ENCODE results near the gene TUBA4B. TPM values are rescaled to one million over a fixed set of nuclear protein-coding genes. Genes with fewer than 3 reads are reported as not detected.

Gene TUBA4B
- total RNA-seq, 1 donor from 2014 or later, result not detected

GRCh38 chr2:219218732-219219701 lies 34.0 kb upstream of the TUBA4B start, which contains the start of gene ABCB6:
Gene ABCB6, minus strand, starts transcription at chr2:219218958. Its CDS starts 285 bp downstream, at chr2:219218673.
- peak; percentile 98 for DNase-seq (ENCODE audit: low spot score)
- ATAC-seq, result peak; percentile 89

- DNase-seq (ENCODE audit: low spot score) (no peak), ATAC-seq (no peak)
Measured at GRCh38 chr2:219219784-219220532, 33.1 kb upstream of the TUBA4B start.

GRCh38 chr2:219220652-219221402 lies 32.2 kb upstream of the TUBA4B start:
- ATAC-seq, result no peak
- DNase-seq (ENCODE audit: low spot score), result no peak

GRCh38 chr2:219221957-219222518 lies 31.0 kb upstream of the TUBA4B start:
- DNase-seq (ENCODE audit: low spot score) (no peak), ATAC-seq (no peak)

- no peak for DNase-seq (ENCODE audit: low spot score)
- no peak for ATAC-seq
Measured at GRCh38 chr2:219223831-219224610, 29.0 kb upstream of the TUBA4B start.

- ATAC-seq (no peak), DNase-seq (ENCODE audit: low spot score) (no peak)
Measured at GRCh38 chr2:219225350-219225749, 27.7 kb upstream of the TUBA4B start.

- ATAC-seq (no peak), DNase-seq (ENCODE audit: low spot score) (no peak)
Measured at GRCh38 chr2:219228041-219228910, 24.8 kb upstream of the TUBA4B start.

- ATAC-seq (no peak), DNase-seq (ENCODE audit: low spot score) (no peak)
Measured at GRCh38 chr2:219228911-219229304, 24.1 kb upstream of the TUBA4B start.

- ATAC-seq (peak; percentile 94), DNase-seq (ENCODE audit: low spot score) (peak; percentile 99)
Measured at GRCh38 chr2:219229305-219230058, 23.6 kb upstream of the TUBA4B start, which contains the start of the genes ANKZF1 and ATG9A. Gene ANKZF1, plus strand, starts transcription at chr2:219229806. Its CDS starts 452 bp downstream, at chr2:219230258. Gene ATG9A, minus strand, starts transcription at chr2:219229636. Its CDS starts 1,612 bp downstream, at chr2:219228024.

- ATAC-seq (peak; percentile 27), DNase-seq (ENCODE audit: low spot score) (no peak)
Measured at GRCh38 chr2:219230059-219230540, 22.9 kb upstream of the TUBA4B start.

- no peak for DNase-seq (ENCODE audit: low spot score)
Measured at GRCh38 chr2:219234331-219234730, 18.7 kb upstream of the TUBA4B start.

GRCh38 chr2:219243291-219243761 lies 9.7 kb upstream of the TUBA4B start:
- peak; percentile 73 for ATAC-seq
- DNase-seq (ENCODE audit: low spot score), result peak; percentile 71

More at GRCh38 chr2:219234331-219234730, 18.7 kb upstream of the TUBA4B start:
- ATAC-seq, result no peak

GRCh38 chr2:219244789-219245147 lies 8.3 kb upstream of the TUBA4B start:
- no peak for DNase-seq (ENCODE audit: low spot score)
- no peak for ATAC-seq

- DNase-seq (ENCODE audit: low spot score), result peak; percentile 95
- peak; percentile 75 for ATAC-seq
Measured at GRCh38 chr2:219245148-219245898, 7.7 kb upstream of the TUBA4B start, which contains the start of the genes GLB1L and STK16. Gene GLB1L, minus strand, starts transcription at chr2:219245444. Its CDS starts 1,871 bp downstream, at chr2:219243573. Gene STK16, plus strand, starts transcription at chr2:219245479. Its CDS starts 521 bp downstream, at chr2:219246000.

GRCh38 chr2:219245899-219246230 lies 7.2 kb upstream of the TUBA4B start:
- DNase-seq (ENCODE audit: low spot score), result no peak
- no peak for ATAC-seq

GRCh38 chr2:219246559-219246958 lies 6.5 kb upstream of the TUBA4B start:
- ATAC-seq (no peak), DNase-seq (ENCODE audit: low spot score) (no peak)
